ENCODE measurements around the gene SEPTIN6.
"Not testable (repeated sequence)": the region's sequence is repeated elsewhere in the genome, so short reads cannot be mapped to it uniquely, and the experiment has no call there.

Gene SEPTIN6

DNA sequence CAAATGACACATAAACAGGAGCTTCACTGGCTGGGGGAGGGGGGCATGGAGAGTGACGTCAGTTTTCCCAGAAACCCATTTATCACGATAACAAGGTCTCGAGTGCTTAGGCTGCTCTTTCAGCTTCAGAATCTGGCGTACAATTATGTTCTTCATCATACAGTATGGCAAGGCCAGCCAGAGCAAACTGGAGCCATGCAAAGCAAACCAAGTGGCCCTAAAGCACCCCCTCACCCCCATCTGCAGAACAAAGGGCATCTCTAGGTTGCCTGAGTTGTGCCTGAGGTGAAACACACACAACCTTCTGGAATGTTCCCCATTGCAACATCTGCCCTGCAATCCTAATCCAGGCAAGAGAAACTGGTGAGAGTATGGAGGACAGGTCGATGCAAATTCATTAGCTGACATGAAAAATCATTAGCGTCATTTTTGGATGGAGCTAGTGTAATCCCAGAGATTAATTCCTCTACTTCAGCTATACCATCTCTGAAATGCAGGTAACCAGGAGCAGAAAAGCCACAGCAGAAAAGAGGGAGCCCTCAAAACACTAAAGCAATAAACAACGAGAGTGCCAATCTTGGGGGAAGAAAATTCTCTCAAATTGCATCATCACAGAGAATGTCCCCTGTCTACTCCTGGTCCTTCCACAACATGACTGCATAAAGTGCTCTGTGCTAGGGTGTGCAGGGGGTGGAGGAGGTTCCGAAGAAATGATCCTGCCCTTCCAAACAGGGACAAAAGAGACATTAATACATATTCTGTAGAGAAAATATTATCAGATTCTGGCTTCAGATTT lies 1.8 kb downstream of the SEPTIN6 start:
- no peak for DNase-seq (ENCODE audit: low spot score)

- DNase-seq (ENCODE audit: low spot score), result no peak
Observed at GRCh38 chrX:119688911-119689321, 4.1 kb downstream of the SEPTIN6 start.

DNA sequence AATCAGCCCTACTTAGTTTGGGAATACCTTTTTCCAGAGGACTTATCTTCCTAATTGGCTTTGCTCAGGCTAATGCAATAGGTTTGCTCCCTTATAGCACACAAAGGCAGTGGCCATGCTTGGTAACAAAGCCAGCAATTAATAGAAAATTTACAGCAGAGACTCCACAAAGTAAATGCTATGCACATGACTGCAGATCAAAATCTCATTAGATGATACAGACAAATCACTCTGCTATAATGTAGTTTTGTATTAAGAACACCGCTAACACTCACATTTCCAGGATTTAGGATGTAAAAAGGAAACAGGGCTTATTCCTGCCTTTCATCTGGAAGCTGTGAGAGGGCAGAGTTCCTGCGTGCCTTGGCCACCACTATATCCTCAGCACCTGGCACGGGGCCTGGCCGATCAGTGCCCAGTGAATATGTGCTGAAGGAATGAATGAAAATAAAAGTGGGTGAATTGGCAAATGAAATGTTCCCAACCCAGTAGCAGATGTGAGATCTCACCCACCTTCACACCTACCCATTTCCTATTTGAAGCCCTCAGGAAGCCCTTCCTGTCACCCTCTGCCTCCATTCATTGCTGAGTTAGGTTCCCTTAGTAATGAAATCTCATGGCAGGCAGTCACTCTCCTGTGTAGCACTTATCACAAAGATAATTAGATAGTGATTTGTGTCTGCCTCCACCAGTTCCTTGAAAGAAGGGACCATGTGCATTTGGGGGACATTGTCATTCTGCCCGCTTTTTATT lies 5.1 kb downstream of the SEPTIN6 start:
- no peak for DNase-seq (ENCODE audit: low spot score)

DNA sequence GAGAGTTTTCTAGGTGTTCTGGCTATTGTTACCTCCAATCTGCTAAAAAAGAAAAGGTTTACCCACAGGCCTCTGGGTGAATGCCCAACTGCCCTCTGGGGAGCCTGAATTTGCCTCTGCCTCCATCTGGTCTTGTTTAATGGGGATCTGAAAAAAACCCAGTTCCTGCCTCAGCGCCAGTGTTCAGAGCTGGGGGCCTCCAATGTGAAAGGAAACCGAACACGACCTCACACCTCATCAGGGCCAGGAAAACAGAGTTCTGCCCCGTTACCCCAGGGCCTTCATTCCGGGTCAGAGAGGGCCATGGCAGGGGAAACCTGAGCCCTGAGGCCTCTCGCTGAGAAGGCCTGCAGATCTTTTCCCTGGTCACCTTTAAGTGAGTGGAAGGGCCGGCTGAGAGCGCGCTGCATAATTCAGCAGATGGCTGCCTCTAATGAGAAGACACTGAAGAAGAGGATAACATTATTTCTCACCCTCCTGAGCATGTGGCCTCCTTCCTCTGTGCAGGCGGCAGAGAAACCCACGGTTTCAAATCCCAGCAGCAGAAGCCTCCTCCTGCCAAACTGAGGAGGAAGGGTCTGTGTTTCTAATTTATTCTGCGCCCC lies 6.8 kb downstream of the SEPTIN6 start:
- DNase-seq (ENCODE audit: low spot score), result no peak

DNA sequence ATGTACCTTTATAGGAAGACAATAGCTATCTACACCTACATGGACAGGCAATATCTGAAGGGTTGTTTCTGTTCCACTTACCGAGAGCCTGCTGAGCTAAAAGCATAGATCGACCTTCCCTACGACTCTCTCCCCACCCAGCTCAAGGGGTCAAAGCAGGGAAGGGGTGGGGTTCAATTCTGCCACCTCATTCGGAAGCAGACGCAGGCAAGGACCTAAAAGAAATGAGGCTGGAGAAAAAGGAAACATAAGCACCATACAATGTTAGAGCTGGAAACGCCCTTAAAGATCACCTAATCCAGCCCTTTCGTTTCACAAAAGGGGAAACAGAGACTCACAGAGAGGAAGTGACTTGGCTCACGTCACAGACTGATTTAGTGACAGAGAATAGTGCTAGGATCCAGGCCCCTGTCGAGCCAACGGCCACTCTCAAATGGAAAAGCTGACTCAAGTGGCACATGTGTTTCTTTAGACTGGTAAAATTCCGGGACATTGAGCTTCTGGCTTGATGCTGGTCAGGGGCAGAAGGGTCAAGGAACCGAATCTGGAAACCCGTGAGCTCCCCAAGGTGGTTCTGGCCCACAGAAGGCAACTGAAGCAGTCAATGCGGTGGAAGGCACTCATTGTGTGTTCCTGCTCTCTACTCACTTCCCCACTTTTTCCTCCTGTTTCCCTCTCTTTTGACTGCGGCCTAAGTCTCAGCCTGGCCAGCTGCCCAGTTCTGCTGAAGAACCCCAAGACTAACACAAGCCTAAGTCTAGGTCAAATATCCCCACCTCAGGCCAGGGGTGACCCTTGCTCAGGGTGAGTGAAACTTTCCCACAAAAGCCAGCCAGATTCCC lies 7.5 kb downstream of the SEPTIN6 start:
- no peak for DNase-seq (ENCODE audit: low spot score)

- DNase-seq (ENCODE audit: low spot score), result no peak
Observed at GRCh38 chrX:119684916-119685224, 8.1 kb downstream of the SEPTIN6 start.

DNA sequence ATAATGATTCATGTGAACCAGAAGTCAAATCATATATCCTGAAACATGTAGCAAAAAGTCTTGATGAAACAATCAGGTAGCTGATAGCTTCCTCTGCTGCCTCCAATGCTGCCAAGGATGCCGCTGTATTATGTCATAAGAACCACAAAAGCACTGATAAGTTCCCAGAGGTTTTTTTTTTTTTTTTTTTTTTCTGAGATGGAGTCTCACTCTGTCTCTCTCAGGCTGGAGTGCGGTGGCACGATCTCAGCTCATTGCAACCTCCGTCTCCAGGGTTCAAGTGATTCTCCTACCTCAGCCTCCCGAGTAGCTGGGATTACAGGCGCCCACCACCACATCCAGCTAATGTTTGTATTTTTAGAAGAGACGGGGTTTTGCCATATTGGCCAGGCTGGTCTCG lies 8.7 kb downstream of the SEPTIN6 start:
- DNase-seq (ENCODE audit: low spot score), result not testable (repeated sequence)

GRCh38 chrX:119682019-119682989 lies 10.7 kb downstream of the SEPTIN6 start:
- DNase-seq (ENCODE audit: low spot score), result no peak

GRCh38 chrX:119677654-119677981 lies 15.3 kb downstream of the SEPTIN6 start:
- no peak for DNase-seq (ENCODE audit: low spot score)

DNA sequence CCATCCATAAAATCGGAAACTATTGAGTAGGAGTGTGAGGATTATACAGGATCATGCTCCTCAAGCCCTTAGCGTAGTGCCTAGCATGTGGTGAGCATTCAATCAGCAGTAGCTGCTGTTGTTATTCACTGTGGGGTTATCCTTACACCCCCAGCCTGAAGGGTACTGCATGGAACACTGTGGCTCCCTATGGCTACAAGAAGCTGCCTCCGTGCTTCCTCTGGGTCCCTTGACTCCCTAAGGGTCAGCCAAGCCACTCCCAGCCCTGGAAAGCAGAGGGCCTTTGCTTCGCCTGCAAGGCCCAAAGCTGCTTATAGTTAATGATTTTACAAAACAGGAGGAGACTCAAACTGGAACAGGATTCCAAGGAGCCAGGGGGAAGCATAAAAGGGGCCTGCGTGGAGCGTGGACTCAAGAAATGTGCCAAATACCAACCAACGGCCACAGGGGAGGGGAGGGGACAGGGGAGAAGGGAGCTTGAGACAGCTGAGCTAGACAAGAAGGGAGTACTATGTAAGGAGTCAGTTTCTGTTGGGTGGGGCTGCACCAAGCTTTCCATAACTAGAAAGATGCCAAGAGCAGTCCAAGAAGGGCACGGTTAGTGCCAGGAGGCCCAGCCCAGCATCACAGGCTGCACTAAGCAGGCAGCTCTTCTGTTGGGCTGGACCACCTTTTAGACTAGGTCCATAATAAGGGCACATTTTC lies 15.9 kb downstream of the SEPTIN6 start:
- DNase-seq (ENCODE audit: low spot score), result no peak

GRCh38 chrX:119673336-119673735 lies 19.6 kb downstream of the SEPTIN6 start:
- DNase-seq (ENCODE audit: low spot score), result no peak

GRCh38 chrX:119672426-119672825 lies 20.5 kb downstream of the SEPTIN6 start:
- DNase-seq (ENCODE audit: low spot score), result no peak

DNA sequence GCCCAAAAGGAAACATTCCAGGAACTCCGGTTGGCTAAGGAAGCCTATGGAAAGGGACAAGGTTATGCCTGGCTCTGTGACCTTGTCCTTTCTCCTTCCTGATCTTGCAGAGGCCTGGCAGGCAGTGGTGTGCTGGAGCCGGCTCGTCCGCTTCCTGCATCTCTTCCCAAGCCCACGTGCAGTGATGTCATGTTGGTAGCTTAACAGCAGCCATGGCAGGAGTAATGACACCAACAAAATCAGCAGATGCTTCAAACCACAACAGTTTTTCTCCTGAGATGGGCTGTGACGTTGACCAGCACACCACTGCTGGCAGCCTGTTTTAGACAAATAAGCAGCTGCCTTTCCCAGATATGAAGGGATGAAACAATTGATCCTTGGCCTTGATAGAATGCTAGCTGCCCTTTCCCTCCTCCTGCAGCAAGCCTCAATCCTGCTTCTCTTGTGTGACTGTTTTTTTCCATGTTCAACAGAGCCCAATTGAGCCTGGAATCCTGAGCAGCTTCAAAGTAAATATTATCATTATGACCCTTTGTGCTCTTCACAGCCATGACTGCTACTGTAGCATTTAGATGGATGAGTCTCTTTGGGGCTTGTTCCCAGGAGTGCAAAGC lies 23.4 kb downstream of the SEPTIN6 start:
- DNase-seq (ENCODE audit: low spot score), result no peak

DNA sequence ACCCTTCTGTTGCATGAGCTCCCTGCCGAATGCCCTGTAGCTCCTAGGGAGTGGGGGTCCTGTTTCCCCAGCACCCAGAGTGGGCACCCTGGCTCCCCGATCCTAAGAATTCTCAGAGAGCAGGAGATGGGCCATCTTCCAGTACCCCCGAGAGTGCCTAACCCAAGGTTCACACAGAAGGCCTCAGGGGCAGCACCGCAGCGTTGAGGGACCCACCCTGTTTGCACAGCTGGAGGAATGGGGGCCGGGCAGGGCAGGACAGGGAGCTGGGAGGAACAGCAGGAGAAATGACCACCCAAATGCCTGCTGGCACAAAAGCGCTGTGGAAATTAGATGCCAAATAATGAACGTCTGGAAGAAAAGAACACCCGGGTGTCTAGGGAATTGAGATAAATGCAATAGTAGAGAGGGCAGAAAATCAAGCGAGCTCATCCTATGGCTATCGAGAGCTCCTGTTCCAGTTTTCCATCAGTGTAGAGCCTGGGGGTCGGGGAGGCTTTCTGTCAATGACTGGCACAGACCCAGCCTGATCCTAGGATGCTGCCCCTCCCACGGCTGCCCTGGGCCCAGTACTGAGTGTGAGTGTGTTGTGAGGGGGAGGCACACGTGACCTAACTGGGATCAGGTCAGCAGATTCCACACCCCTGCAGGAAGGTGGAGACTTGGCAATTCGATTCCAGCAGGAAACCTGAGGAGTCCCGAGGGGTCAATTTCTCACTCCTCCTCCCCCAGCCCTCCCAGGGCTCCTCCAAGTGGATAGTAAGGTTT lies 25.7 kb downstream of the SEPTIN6 start:
- no peak for DNase-seq (ENCODE audit: low spot score)

- DNase-seq (ENCODE audit: low spot score), result not testable (repeated sequence)
Observed at GRCh38 chrX:119664877-119665276, 28.1 kb downstream of the SEPTIN6 start.

GRCh38 chrX:119661486-119661885 lies 31.5 kb downstream of the SEPTIN6 start:
- DNase-seq (ENCODE audit: low spot score), result no peak

GRCh38 chrX:119659522-119659921 lies 33.4 kb downstream of the SEPTIN6 start:
- no peak for DNase-seq (ENCODE audit: low spot score)

- peak; percentile 38 for DNase-seq (ENCODE audit: low spot score)
Observed at GRCh38 chrX:119655125-119655524, 37.8 kb downstream of the SEPTIN6 start.

- no peak for DNase-seq (ENCODE audit: low spot score)
Observed at GRCh38 chrX:119654112-119654531, 38.8 kb downstream of the SEPTIN6 start.

All from RKO (cell line).